Neutrophil (primary cell): ENCODE data around the gene PGM1.

Source experiments
- H3K27ac ChIP-seq: fragments of 200-600 bp; sonication (generic); 2 replicates; pipeline ENCODE4 v1.5.1; 2016; ENCODE audit warnings: mild to moderate bottlenecking, moderate library complexity
- H3K27me3 ChIP-seq: fragments of 200-600 bp; sonication (generic); 2 replicates; pipeline ENCODE4 v1.6.0; 2016; ENCODE audit warnings: mild to moderate bottlenecking
- H3K36me3 ChIP-seq: fragments of 200-600 bp; sonication (generic); 2 replicates; pipeline ENCODE4 v1.5.1; 2017
- H3K4me1 ChIP-seq, 2 experiments: fragments of 200-600 bp in 1 of 2; sonication (generic) in 1 of 2; 1 replicate in 1 of 2; 2 replicates in 1 of 2; pipeline versions ENCODE4 v1.5.1 to v1.6.1; 2013 to 2016; ENCODE audit warnings: low read depth in 1 of 2, low read length in 1 of 2, mild to moderate bottlenecking in 1 of 2, moderate library complexity in 1 of 2; ENCODE audit not compliant: control insufficient read depth in 1 of 2, insufficient read depth in 1 of 2
- H3K4me3 ChIP-seq, 2 experiments: fragments of 200-600 bp in 1 of 2; sonication (generic) in 1 of 2; 1 replicate in 1 of 2; 2 replicates in 1 of 2; pipeline ENCODE4 v1.5.1; 2013 to 2016; ENCODE audit warnings: low read depth in 1 of 2, low read length in 1 of 2, mild to moderate bottlenecking in 1 of 2, moderate library complexity in 1 of 2
- H3K9me3 ChIP-seq: fragments of 200-600 bp; sonication (generic); 2 replicates; pipeline ENCODE4 v1.5.1; 2016
- CTCF ChIP-seq: fragments of 200-600 bp; sonication (generic); IDR thresholded peaks from 2 replicates; pipeline ENCODE4 v1.5.1; 2016; ENCODE audit warnings: antibody characterized with exemption

PGM1 gene

GRCh38 chr1:63669151-63669961 is 76.1 kb downstream of the PGM1 start:
- Histone ChIP-seq H3K4me3 (no peak overlapping the region), H3K36me3 (no peaks in the 10 kb centered on the region), H3K27me3 (no peaks in the 10 kb centered on the region), H3K27ac (no peak overlapping the region), H3K4me1 (no peaks in the 10 kb centered on the region), H3K9me3 (no peaks in the 10 kb centered on the region)
- no peak for TF ChIP-seq CTCF

- no peak for TF ChIP-seq CTCF
- Histone ChIP-seq H3K9me3 (no peaks in the 10 kb centered on the region), H3K27ac (no peak overlapping the region), H3K27me3 (no peaks in the 10 kb centered on the region), H3K36me3 (no peaks in the 10 kb centered on the region), H3K4me3 (no peak overlapping the region), H3K4me1 (no peaks in the 10 kb centered on the region)
These were observed 77.0 kb downstream of the PGM1 start for GRCh38 chr1:63670164-63670563.

GRCh38 chr1:63671514-63671913 is 78.3 kb downstream of the PGM1 start:
- no peaks in the 10 kb centered on the region for H3K9me3 ChIP-seq
- H3K36me3 ChIP-seq = no peaks in the 10 kb centered on the region
- H3K27ac ChIP-seq = no peak overlapping the region
- H3K27me3 ChIP-seq = no peaks in the 10 kb centered on the region
- no peaks in the 10 kb centered on the region for H3K4me1 ChIP-seq
- no peak for TF ChIP-seq CTCF
- H3K4me3 ChIP-seq = no peak overlapping the region

GRCh38 chr1:63674238-63674864 is 81.1 kb downstream of the PGM1 start:
- no peak overlapping the region for H3K4me3 ChIP-seq
- H3K9me3 ChIP-seq = no peaks in the 10 kb centered on the region
- TF ChIP-seq CTCF = no peak
- H3K27ac ChIP-seq = no peak overlapping the region
- no peaks in the 10 kb centered on the region for H3K27me3 ChIP-seq
- H3K4me1 ChIP-seq = no peaks in the 10 kb centered on the region
- H3K36me3 ChIP-seq = no peaks in the 10 kb centered on the region

GRCh38 chr1:63674865-63675419 is 81.7 kb downstream of the PGM1 start:
- no peak for TF ChIP-seq CTCF
- H3K36me3 ChIP-seq = no peaks in the 10 kb centered on the region
- no peak overlapping the region for H3K27ac ChIP-seq
- H3K27me3 ChIP-seq = no peaks in the 10 kb centered on the region
- no peaks in the 10 kb centered on the region for H3K4me1 ChIP-seq
- H3K9me3 ChIP-seq = no peaks in the 10 kb centered on the region
- no peak overlapping the region for H3K4me3 ChIP-seq
